GM23338 (cell line): Measurements from ENCODE around the gene MICAL2. TPM values are rescaled to one million over a fixed set of nuclear protein-coding genes. Genes with fewer than 3 reads are reported as not detected.

Experiments
- ATAC-seq: fragments of 200-7000 bp; cut with Tn5 transposase; 3 replicates; pipeline ENCODE4 v1.9.1; 2020
- DNase-seq: peaks from one replicate; pipeline ENCODE4 v3.0.0-alpha.2; 2015; ENCODE audit warnings: low spot score
- H2AFZ ChIP-seq: fragments of 200-600 bp; sonication (generic); 2 replicates; pipeline ENCODE4 v1.8.0; 2016; ENCODE audit warnings: antibody characterized with exemption, mild to moderate bottlenecking, moderate library complexity
- H3F3A ChIP-seq: fragments of 200-600 bp; sonication (generic); replicated peaks from 2 replicates; pipeline ENCODE4 v1.8.0; 2017; ENCODE audit warnings: antibody characterized with exemption, mixed run types, low read depth
- H3K27ac ChIP-seq: fragments of 200-600 bp; sonication (generic); 2 replicates; pipeline ENCODE4 v1.6.1; 2016; ENCODE audit warnings: low read depth
- H3K27me3 ChIP-seq: fragments of 200-600 bp; sonication (generic); 2 replicates; pipeline ENCODE4 v1.8.0; 2016; ENCODE audit warnings: mild to moderate bottlenecking, mixed run types, moderate library complexity; ENCODE audit not compliant: insufficient read depth
- H3K36me3 ChIP-seq: fragments of 200-600 bp; sonication (generic); 2 replicates; pipeline ENCODE4 v1.8.0; 2016; ENCODE audit warnings: mild to moderate bottlenecking; ENCODE audit not compliant: insufficient read depth
- H3K4me1 ChIP-seq: fragments of 200-600 bp; sonication (generic); 2 replicates; pipeline ENCODE4 v1.8.0; 2016; ENCODE audit warnings: mild to moderate bottlenecking, moderate library complexity; ENCODE audit not compliant: insufficient read depth
- H3K4me2 ChIP-seq: fragments of 200-600 bp; sonication (generic); 2 replicates; pipeline ENCODE4 v1.7.1; 2017; ENCODE audit warnings: mixed run types
- H3K4me3 ChIP-seq: fragments of 200-600 bp; sonication (generic); 2 replicates; pipeline ENCODE4 v1.6.1; 2016; ENCODE audit warnings: mixed run types
- H3K79me2 ChIP-seq: fragments of 200-600 bp; sonication (generic); replicated peaks from 2 replicates; pipeline ENCODE4 v1.8.0; 2017; ENCODE audit warnings: mild to moderate bottlenecking; ENCODE audit not compliant: insufficient read depth
- H3K9me2 ChIP-seq: fragments of 200-600 bp; sonication (generic); 2 replicates; pipeline ENCODE4 v1.8.0; 2017; ENCODE audit not compliant: insufficient read depth
- H4K20me1 ChIP-seq: fragments of 200-600 bp; sonication (generic); replicated peaks from 2 replicates; pipeline ENCODE4 v1.8.0; 2017; ENCODE audit warnings: mild to moderate bottlenecking; ENCODE audit not compliant: insufficient read depth
- H3K27ac Mint-ChIP-seq: 2 replicates; pipeline ENCODE4 v1.8.0; 2020; ENCODE audit warnings: inconsistent platforms, mild to moderate bottlenecking, moderate library complexity, mixed read lengths
- H3K27me3 Mint-ChIP-seq: 3 replicates; pipeline ENCODE4 v1.8.0; 2022; ENCODE audit warnings: low read depth, mild to moderate bottlenecking, moderate library complexity, mixed read lengths, inconsistent platforms; ENCODE audit not compliant: insufficient read depth, poor library complexity
- H3K36me3 Mint-ChIP-seq: 3 replicates; pipeline ENCODE4 v1.8.0; 2021; ENCODE audit warnings: low read depth, mild to moderate bottlenecking, inconsistent platforms, moderate library complexity, mixed read lengths
- H3K4me1 Mint-ChIP-seq: 3 replicates; pipeline ENCODE4 v1.8.0; 2020; ENCODE audit warnings: mild to moderate bottlenecking, inconsistent platforms, mixed read lengths
- H3K4me3 Mint-ChIP-seq: 3 replicates; pipeline ENCODE4 v1.8.0; 2021; ENCODE audit warnings: moderate library complexity, mild to moderate bottlenecking, inconsistent platforms, mixed read lengths
- H3K9me3 Mint-ChIP-seq: 3 replicates; pipeline ENCODE4 v1.8.0; 2020; ENCODE audit warnings: moderate library complexity, mild to moderate bottlenecking, inconsistent platforms, mixed read lengths
- CREB1 ChIP-seq: fragments of 250-450 bp; sonication (Bioruptor Pico); IDR thresholded peaks from 2 replicates; pipeline ENCODE4 v1.5.0; 2020; ENCODE audit warnings: low read depth, mild to moderate bottlenecking, moderate library complexity
- EZH2 ChIP-seq: fragments of 200-600 bp; sonication (generic); IDR thresholded peaks from one replicate; pipeline ENCODE4 v1.8.0; 2017; ENCODE audit warnings: antibody characterized with exemption, mild to moderate bottlenecking, low read depth; ENCODE audit not compliant: unreplicated experiment
- EZH2phosphoT487 ChIP-seq: fragments of 200-600 bp; sonication (generic); IDR thresholded peaks from one replicate; pipeline ENCODE4 v1.8.1; 2018; ENCODE audit warnings: antibody characterized with exemption; ENCODE audit not compliant: unreplicated experiment
- JUNB ChIP-seq: IDR thresholded peaks from one replicate; pipeline ENCODE4 v1.6.1; 2016; ENCODE audit warnings: antibody characterized with exemption; ENCODE audit not compliant: unreplicated experiment
- NANOG ChIP-seq: IDR thresholded peaks from 2 replicates; pipeline ENCODE4 v1.6.1; 2016; ENCODE audit warnings: antibody characterized with exemption, borderline replicate concordance
- POLR2AphosphoS5 ChIP-seq: IDR thresholded peaks from 2 replicates; pipeline ENCODE4 v1.6.1; 2016; ENCODE audit warnings: antibody characterized with exemption, low read depth
- REST ChIP-seq: IDR thresholded peaks from one replicate; pipeline ENCODE4 v1.6.1; 2018; ENCODE audit warnings: antibody characterized with exemption; ENCODE audit not compliant: unreplicated experiment
- STAT1 ChIP-seq: IDR thresholded peaks from one replicate; pipeline ENCODE4 v1.6.1; 2016; ENCODE audit warnings: antibody characterized with exemption; ENCODE audit not compliant: unreplicated experiment
- ZNF114 ChIP-seq: fragments of 250-450 bp; sonication (Bioruptor Pico); IDR thresholded peaks from 2 replicates; pipeline ENCODE4 v1.5.0; 2020; ENCODE audit warnings: mild to moderate bottlenecking, moderate library complexity
- ZNF331 ChIP-seq: fragments of 250-450 bp; sonication (Bioruptor Pico); IDR thresholded peaks from 2 replicates; pipeline ENCODE4 v1.5.0; 2020; ENCODE audit warnings: low read depth, mild to moderate bottlenecking, moderate library complexity
- ZNF462 ChIP-seq: fragments of 250-450 bp; sonication (Bioruptor Pico); IDR thresholded peaks from 2 replicates; pipeline ENCODE4 v1.5.0; 2020; ENCODE audit warnings: mild to moderate bottlenecking, moderate library complexity
- polyA plus RNA-seq: library from polyadenylated mRNA; unstranded; fragments of >200 nt; fragmentation: Nextera tagmentation; extraction: Ambion mirVana; gene quantifications from 2 replicates; pipeline ENCODE4 v1.2.1, GENCODE V29; 2016
- total RNA-seq: library from RNA; depleted of rRNA; stranded (reverse); fragments of >200 nt; shearing (Covaris generic); gene quantifications from 2 replicates; pipeline ENCODE4 v1.2.3, GENCODE V29; 2014
- TF ChIP-seq, protein P1 (sequence below), 2 experiments: fragments of 200-600 bp in 1 of 2; sonication (generic) in 1 of 2; conservative IDR thresholded peaks; 2 replicates each; pipeline versions ENCODE4 v1.5.1 to v1.6.1; 2016 to 2017; ENCODE audit warnings: antibody characterized with exemption in 2 of 2, low read depth in 2 of 2, mild to moderate bottlenecking in 2 of 2, moderate library complexity in 1 of 2
- TF ChIP-seq, protein P2 (sequence below): IDR thresholded peaks from 2 replicates; pipeline ENCODE4 v1.6.1; 2016; ENCODE audit warnings: antibody characterized with exemption

Gene MICAL2
- total and polyA plus RNA-seq, 2 experiments from 2014 or later: 0.66 to 1.4 TPM

DNA sequence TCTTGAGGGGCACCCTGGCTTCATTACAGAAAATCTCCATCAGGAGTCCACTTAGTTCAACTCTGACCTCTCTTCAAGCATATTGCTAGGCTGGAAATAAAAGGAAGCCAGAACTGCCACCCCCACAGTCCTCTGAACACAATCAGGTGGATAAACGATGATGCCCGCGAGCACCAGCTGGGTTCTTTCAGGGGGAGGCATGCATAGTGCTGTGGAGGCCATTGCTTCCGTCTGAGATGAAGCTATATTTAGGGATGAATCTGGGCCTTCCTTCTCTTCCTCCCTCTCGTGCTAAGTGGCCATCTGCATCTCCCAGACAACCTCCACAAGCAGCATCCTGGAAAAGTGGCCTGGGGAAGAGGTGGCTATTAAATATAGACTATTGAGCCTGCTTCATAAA is 3.9 kb upstream of the MICAL2 start:
- Histone ChIP-seq H3K79me2 (no peaks in the 10 kb centered on the region), H3K9me2 (no peaks in the 10 kb centered on the region), H3K4me1 (peaks cover 26% of the 10 kb centered on the region), H2AFZ (no peak overlapping the region), H3K27me3 (peaks cover 18% of the 10 kb centered on the region), H3K4me2 (no peak overlapping the region), H3K36me3 (no peaks in the 10 kb centered on the region), H3F3A (0 out of 2 replicates have a peak, but pooled peaks cover 2% of the 10 kb centered on the region), H4K20me1 (no peaks in the 10 kb centered on the region), H3K4me3 (no peak overlapping the region), H3K27ac (no peak overlapping the region)
- Mint-ChIP-seq H3K36me3 (no peaks in the 10 kb centered on the region; the same call in 2 of the 3 replicates), H3K9me3 (no peaks in the 10 kb centered on the region), H3K4me1 (peaks cover 32% of the 10 kb centered on the region), H3K27ac (no peak overlapping the region), H3K27me3 (peaks cover 31% of the 10 kb centered on the region), H3K4me3 (no peak overlapping the region)
- no peak for ATAC-seq
- DNase-seq: no peak
- TF ChIP-seq CREB1 (CRISPR knock-in tag) (no peak), EZH2 (no peak), NANOG (no peak), EZH2phosphoT487 (no peak), JUNB (no peak), ZNF114 (CRISPR knock-in tag) (no peak), ZNF331 (no peak), REST (no peak), POLR2AphosphoS5 (no peak), ZNF462 (CRISPR knock-in tag) (no peak), STAT1 (no peak)
- TF ChIP-seq, protein P1, sequence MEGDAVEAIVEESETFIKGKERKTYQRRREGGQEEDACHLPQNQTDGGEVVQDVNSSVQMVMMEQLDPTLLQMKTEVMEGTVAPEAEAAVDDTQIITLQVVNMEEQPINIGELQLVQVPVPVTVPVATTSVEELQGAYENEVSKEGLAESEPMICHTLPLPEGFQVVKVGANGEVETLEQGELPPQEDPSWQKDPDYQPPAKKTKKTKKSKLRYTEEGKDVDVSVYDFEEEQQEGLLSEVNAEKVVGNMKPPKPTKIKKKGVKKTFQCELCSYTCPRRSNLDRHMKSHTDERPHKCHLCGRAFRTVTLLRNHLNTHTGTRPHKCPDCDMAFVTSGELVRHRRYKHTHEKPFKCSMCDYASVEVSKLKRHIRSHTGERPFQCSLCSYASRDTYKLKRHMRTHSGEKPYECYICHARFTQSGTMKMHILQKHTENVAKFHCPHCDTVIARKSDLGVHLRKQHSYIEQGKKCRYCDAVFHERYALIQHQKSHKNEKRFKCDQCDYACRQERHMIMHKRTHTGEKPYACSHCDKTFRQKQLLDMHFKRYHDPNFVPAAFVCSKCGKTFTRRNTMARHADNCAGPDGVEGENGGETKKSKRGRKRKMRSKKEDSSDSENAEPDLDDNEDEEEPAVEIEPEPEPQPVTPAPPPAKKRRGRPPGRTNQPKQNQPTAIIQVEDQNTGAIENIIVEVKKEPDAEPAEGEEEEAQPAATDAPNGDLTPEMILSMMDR (conservative IDR thresholded peaks at IDR 0.05; ENCODE audit: low read depth in 2 of 2): no peak
- TF ChIP-seq, protein P2, sequence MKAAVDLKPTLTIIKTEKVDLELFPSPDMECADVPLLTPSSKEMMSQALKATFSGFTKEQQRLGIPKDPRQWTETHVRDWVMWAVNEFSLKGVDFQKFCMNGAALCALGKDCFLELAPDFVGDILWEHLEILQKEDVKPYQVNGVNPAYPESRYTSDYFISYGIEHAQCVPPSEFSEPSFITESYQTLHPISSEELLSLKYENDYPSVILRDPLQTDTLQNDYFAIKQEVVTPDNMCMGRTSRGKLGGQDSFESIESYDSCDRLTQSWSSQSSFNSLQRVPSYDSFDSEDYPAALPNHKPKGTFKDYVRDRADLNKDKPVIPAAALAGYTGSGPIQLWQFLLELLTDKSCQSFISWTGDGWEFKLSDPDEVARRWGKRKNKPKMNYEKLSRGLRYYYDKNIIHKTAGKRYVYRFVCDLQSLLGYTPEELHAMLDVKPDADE: no peak
